Stromal cell of bone marrow (primary cell): ENCODE results near the gene CORO1C.
"Not testable (repeated sequence)": the region's sequence is repeated elsewhere in the genome, so short reads cannot be mapped to it uniquely, and the experiment has no call there.

Experiments
- DNase-seq: peaks from one replicate; pipeline ENCODE4 v3.0.0-alpha.2; 2012; ENCODE audit warnings: low read depth

CORO1C gene

DNA sequence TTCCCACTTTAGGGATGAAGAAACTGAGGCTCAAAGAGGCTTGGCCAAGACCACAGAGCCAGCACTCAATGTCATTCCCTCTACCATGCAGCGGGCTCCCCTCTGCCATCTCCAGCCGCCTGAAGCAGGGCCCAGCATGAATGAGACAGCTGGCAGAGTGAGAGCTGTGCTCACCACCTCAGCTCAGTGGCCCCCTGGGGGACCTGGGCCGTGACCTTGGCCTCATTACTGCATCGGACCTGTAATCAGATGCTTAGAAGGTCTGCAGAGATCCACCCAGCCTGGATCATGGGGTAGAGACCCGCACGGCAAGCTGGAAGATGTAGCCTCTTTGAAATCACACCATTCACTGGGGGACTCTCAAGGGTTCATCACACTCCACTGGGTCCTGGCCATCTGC, 22.7 kb upstream of the CORO1C start:
- DNase-seq = no peak

DNA sequence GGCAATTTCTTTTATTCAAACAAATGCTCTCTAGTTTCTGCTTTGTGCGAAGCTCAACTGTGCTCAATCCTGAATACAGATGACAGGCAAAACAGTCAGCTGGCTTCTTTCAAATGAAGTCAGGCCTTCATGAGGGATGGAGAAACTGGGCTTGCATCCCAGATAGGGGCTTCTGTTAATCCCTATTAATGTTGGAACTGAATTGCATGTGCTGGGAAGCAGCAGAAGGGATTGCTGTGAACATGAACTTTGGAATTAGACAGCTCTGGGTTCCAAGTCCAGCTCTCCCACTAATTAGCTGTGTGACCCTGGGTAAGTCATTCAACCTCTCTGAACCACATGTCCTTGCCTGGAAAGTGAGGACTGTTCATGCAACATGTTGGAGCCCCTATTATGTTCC, 21.1 kb upstream of the CORO1C start:
- DNase-seq = no peak

DNA sequence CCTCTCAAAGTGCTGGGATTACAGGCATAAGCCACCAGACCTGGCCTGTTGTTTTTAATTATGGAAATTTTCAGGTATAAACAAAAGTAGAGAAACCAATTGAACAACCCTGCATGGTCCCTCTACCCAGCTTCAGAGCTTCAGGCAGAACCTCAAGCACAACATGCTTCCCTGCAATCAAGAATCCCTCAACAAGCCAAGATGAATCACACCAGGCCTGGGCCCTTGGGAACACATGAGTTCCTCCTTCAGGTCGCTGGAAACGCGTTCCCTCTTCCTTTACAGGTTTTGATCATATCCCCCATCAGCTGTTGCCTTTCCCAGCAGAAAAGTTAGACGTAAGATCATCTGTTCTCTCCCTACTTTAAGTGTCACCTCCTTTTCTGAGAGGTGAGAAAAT, 20.5 kb upstream of the CORO1C start:
- DNase-seq = peak; percentile 43

DNA sequence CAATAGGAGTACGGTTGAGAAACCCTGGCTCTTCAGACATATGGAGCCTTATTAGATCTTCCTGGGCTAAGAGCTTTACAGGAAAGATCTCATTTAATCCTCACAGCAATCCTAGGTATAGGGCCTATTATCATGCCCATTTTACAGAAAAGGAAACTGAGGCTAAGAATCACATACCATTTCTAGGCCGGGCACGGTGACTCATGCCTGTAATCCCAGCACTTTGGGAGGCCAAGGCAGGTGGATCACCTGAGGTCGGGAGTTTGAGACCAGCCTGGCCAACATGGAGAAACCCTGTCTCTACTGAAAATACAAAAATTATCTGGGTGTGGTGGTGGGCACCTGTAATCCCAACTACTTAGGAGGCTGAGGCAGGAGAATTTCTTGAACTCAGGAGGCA, 19.7 kb upstream of the CORO1C start:
- not testable (repeated sequence) for DNase-seq

DNA sequence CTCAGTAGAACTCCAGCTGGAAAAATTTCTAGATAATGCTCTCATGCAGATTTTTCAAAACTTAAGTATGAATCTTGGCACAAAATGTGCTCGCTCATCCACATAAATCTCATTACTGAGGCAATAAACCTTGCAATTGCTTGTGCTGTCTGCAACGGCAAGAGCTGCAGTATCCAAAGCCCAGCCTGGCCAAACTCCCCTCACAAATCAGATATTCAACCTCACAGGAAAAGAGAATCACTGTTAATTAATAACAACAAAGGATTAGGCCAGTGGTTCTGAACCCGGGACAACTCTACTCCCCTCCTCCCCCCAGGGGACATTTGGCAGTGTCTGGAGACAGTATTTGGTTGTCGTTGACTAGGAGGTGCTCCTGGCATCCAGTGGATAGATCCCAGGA, 19.2 kb upstream of the CORO1C start:
- DNase-seq = peak; percentile 32

DNA sequence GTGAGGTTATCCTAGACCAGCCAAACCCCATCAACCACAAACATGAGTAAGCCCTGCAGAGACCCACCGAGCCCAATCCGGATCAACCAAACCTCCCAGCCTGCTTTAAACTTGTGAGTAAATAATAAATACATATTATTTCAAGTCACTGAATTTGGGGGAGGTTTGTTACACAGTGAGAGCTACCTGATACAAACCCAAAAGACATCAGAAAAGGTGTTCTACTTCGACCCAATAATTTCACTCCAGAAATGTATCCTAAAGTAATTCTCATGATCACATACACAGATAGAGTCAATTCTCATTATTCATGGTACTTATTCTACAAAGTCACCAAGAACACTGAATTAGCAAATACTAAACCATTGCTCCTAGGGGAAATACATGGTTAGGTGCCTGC, 16.2 kb upstream of the CORO1C start:
- no peak for DNase-seq

DNA sequence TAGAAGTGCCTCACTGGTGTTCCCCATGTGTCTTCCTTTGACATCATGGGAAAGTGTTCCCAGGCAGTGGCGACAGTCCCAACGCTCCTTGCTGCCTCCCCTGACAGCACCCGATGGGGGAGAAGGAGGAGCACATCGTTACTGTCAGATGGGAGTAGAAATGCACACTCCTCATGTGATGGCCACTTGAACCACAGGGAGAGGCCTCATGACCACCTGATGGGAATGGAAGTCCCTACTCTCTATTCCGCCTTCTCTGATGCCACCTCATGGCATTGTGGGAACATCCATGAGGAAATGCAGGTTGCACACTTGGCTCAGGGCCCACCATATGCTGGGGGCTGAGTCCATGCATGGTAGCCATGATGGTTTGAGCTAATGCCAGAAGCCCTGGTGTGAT, 14.3 kb upstream of the CORO1C start:
- no peak for DNase-seq

DNA sequence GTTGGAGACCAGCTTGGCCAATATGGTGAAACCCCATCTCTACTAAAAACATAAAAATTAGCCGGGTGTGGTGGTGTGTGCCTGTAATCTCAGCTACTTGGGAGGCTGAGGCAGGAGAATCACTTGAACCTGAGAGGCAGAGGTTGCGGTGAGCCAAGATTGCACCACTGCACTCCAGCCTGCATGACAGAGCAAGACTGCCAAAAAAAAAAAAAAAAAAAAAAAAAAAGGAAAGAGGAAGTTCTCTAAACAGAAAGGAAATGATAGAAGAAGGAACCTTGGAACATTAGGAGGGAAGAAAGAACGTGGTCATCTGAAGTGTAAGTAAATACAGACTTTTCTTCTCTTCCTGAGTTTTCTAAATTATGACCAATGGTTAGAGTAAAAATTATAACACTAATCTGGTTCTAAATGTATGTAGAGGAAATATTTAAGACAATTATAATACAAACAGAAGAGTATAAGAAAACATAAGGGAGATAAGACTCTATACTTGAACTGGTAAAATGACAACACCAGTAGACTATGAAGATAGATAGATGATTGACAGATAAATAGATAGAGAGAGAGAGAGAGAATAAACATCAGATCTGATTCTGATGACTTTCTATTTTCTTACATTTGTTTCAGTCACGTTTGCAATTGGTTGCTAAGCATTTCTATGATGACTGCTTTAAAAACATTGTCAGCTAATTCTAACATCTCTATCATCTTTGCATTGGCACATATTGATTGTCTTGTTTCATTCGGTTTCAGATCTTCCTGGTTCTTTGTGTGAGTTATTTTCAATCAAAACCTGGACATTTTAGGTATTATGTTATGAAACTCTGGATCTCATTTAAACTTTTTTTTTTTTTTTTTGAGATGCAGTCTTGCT, 12.9 kb upstream of the CORO1C start:
- no peak for DNase-seq

DNA sequence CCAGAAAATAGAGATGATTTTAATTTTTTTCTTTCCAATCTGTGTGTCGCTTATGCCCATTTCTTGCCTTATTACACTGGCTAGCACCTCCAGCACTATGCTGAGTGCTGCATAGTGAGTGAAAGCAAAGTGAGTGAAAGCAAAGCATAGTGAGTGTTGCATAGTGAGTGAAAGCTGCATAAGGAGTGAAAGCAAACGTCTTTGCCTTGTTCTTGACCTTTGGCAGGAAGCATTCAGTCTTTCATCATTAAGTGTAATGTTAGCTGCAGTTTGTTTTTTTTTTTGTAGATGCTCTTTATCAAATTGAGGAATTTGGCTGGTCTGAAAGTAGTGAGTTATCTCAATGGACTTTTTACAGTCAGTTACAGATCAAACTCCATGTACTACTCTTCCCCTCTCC, 6.9 kb upstream of the CORO1C start:
- no peak for DNase-seq

DNA sequence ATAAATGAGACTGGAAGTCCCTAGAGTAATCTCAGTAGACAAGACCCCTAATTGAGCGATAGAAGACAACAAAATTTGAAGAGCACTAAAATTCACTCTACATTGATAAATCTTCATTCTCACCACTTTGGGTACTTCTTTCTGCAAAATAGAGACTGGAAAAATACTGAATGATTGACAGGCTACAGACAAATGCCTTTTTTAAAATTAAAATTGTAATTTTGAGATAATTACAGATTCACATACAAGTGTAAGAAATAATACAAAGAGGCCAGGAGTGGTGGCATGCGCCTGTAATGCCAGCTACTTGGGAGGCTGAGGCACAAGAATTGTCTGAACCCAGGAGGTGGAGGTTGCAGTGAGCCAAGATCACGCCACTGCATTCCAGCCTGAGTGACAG, 4.5 kb upstream of the CORO1C start:
- no peak for DNase-seq

DNA sequence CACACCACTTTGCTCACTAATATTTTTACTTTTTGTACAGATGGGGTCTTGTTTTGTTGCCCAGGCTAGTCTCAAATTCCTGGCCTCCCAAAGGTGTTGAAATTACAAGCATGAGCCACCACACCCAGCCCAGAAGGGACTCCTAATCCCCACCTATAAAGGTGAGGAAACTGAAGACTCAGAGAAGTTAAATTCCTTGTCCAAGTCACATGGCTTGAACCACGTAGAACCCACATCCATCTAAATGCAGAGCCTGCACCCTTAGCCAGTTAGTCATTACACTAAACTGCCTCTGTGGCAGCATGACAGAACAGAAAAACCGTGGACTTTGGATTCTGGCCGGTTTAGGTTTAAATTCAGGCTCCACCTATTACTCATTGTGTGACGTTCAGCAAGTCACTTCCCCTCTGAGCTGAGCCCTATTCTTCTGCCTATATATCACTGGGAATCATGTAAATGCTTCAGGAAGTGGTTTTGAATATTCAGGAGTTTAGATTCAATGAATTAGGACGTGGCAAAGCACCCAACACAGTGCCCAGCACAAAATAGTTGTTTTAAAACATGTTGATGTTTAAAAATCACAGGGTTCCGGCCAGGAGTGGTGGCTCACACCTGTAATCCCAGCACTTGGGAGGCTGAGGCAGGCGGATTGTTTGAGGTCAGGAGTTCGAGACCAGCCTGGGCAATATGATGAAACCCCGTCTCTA, 3.0 kb upstream of the CORO1C start:
- peak; percentile 94 for DNase-seq

DNA sequence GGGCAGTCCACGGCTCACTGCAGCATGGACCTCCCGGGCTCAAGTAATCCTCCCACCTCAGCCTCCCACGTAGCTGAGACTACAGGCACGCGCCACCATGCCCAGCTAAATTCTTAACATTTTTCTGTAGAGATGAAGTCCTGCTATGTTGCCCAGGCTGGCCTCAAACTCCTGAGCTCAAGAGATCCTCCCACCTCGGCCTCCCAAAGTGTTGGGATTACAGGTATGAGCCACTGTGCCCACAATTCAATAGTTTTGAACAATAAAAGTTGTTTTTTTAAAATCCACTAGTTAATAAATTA, 1.9 kb upstream of the CORO1C start:
- DNase-seq = not testable (repeated sequence)

DNA sequence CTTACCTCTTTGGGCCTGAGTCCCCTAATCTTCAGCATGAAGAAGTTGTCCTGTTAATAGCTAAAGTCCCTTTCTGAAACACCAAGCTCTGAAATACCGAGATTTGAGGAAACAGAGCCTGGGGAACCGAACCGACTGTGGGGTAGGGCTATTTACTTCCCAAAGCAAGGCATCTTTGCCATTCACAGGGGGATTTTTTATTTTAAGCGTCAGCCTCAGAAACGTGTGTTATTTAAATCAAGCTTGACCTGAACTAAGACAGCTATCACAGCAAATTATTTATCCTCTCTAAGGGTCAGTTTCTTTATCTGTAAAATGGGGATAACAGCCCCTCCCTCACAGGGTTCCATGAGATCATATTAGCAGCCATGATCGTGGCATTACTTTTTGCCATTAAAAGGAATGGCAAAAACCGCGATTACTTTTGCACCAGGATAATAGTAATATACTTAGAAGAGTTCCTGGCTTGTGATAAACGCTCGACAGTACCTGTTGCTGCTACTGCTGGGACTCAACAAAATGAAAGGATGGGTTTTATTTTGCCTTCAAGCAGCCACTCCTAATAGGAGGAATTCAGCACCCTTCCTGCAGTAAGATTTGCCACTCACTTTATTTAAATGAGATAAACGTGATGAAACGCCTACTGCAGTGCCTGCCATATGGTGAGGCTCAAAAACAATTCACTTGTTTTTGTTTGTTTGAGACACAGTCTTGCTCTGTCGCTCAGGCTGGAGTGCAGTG, 1.3 kb upstream of the CORO1C start:
- no peak for DNase-seq

DNA sequence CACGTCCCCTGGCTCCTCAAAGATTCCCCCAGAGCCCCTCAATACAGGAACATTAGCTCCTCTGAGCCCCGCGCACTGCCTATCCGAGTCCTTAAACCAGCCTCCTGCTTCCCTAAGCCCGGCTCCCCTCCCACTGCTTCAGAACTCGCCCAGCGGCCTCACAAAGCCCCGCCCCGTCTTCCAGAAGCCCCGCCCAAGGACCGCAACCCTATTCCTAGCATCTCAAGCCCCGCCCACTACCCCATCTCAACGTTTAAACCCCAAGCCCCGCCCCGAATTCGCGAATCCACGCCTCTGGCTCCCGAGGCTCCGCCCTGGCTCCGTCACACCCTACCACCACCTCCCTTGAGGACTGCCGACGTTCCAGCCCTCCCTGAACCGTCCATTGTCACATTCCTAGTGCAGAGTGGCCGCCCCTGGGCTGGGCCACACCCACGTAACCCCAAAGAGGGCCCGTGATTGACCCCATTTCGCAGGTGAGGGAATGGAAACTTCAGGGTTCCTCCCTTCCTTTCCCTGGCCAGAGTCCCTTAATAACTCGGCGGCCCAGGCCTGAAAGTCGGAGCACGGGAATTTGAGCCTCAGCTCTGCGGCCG, 646 bp upstream of the CORO1C start:
- DNase-seq = peak; percentile 94

DNA sequence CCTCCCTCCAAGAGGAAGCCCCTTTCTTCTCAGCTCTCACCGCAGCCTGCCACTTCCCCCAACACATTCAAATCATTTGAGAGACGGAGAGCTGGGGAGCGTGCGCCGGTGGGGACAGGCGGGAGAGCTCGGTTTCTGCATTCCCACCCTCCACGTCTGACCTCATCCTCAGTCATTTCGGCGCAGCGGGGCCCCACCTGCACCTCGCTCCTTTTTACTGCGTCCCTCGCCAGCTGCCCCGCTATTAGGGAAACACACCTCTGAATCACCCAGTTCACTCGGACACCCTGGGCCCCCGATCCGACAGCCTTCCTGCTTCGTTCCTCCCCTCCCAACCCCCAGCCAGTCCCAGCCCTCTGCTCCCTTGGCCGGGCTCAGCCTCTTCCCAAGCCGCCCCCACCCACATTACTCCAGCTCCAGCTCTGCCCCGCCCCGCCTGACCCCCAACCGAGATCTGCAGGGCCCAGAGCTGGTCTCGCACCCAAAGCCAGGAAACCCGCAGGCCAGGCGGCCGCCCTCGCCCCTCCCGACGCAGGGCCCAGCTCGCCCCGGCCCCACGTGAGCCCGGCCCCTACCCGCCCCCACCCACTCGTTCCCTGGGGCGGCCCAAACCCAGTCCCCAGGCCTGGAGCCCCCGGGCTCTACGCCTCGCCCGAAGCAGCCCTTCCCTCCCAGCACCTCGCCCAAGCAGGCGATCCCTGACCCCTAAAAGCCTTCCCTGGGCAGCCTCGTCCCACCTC, 783 bp downstream of the CORO1C start:
- peak; percentile 43 for DNase-seq

DNA sequence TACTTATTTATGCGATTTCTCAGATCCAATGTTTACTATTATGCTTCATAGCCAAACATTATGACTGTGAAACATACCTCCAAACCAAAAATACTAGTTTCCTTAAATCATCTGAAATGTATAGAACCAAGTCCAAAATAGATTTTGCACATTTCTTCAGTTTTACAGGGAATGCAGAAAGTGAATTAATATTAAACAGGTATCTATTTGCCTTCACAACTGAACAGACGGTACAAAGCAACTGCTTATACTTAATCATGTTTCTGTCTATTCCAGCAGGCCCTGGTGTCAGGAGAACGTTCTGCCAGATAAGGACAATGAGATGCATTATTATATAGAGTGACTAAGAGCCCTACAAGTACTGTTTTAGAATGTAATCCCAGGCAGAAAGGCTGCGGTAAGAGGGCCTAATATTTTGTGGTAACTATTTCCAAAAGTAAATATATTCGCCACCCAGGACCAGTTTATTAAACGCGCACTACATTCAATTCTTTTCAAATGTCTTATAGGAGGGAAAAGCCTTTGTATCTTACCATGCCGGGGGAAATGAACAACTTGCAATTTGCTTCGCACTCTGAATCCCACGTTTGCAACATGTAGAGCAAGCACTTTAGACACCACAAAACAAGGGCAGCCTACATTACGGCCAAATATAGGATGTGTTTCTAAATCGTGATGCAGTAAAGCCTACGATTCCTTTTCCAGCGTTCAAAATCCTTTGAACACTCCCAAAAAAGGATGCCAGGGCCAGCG, 1.5 kb downstream of the CORO1C start:
- DNase-seq = no peak

DNA sequence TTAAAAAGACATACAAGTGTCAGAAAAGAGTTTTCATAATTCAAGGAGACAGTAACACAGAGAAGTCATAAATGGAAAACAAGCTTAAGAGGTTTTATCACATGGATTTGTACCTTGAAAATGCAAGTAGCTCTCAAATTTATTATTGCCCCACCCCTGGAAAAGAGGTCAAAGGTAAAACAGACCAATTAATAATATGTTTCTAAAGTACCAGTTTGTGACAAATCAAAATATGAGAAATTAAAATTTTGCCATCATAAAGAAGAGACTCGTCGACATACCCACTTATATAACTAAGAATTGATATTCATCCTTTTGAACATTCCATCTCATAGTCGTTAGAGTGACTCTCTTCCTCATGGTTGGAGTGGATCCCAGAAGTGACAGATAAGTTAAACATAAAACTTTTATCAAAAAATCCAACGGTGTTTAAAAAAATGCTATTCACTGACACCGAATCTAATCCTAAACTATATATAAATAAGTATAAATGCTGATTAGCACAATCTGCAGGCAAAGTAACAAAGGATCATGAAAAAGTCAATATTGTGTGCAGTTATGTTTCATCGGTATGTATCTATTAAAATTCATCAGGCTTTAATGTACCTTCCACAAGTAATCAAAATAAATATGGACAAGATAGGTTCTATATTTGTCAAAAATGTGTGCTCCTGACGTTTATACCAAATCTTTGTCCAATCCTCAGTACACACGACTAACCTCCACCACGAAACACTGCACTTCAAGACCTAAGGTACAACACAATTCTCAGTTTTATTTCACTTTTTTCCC, 2.3 kb downstream of the CORO1C start:
- no peak for DNase-seq

DNA sequence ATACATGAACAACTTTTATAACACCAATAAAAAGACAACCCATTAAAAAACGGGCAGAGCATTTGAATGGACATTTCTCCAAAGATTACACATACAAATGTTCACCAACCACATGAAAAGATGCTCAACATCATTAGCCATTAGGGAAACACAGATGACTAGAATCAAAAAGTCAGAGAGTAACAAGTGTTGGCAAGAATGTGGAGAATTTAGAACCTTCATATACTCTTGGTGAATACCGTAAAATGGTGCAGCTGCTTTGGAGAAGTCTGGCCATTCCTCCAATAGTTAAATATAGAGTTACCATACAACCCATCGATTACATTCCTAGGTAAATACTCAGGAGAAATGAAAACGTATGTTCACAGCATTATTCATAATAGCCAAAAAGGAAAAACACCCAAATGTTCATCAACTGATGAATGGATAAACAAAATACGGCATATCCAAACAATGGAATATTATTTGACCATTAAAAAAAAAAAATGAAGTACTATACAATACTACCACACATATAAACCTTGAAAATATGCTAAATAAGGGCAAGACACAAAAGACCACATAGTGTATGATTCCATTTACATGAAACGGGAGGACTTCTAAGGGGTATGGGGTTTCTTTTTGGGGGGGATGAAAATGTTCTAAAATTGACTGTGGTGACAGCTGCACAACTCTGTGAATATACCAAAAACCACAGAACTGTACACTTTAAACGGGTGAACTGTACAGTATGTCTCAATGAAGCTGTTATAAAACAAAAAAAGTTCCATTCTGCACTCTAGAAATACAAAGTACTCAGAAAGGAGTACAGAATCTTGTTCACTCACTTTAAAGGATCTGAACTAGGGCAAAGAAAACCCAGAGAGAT, 3.2 kb downstream of the CORO1C start:
- no peak for DNase-seq

DNA sequence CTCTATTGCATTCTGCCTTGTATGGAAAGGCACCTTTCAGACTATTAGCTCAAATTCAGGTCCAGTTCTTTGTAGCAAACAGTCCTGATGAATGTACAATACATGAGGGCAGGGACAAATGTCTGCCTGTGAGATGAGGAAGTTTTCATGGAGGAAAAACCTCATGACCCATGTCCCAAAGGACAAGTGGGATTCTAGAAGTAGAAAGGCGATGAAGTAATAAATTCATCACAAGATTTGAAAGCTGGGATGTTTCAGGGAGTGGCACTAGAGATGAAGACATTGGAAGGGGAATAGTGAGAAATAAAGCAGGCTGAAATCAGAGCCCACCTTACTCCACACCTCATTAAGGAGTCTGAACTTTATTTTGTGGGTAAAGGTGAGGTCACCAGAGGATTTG, 4.2 kb downstream of the CORO1C start:
- no peak for DNase-seq

DNA sequence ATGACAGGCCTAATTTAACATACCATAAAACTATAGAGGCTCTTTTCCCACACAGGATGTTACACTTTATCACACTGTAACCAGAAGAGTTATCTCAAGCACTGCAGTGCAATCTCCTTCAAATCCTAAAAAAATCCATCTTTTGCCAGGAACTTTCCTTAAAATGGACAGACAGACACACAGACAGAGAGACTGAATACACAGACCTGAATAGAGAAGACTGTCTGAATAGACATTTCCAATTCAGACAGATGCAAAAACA, 6.5 kb downstream of the CORO1C start:
- DNase-seq = no peak
